ENCODE data around the gene PDE6A. TPM values are rescaled to one million over a fixed set of nuclear protein-coding genes. Genes with fewer than 3 reads are reported as not detected.
"Not testable (repeated sequence)": the region's sequence is repeated elsewhere in the genome, so short reads cannot be mapped to it uniquely, and the experiment has no call there.

Gene PDE6A
- total RNA-seq, 2 donors from 2014 or later: not detected

DNA sequence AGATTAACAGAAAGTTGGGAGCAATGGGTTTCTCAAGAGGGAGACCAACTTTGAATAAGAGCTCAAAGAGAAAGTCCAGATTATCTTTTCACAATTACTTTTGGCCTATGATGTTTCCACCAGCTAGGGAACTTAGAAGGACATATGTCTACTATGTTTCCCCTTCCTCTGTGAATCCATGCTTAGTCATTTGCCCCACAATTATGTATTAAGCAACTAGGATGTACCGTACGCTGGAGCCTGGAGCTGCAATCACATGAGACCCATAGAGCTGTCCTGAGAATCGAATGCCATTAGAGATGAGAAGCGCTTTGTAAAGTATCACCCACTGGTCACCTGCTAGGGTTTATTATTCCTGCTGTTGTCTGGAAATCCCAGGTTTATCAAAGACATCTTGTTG, 78.8 kb downstream of the PDE6A start:
- DNase-seq: no peak
- no peak for ATAC-seq
- intact Hi-C loops (cut with DNase I): no loop called here
- H3K9me3 ChIP-seq: no peaks in the 10 kb centered on the region
- H3K27ac ChIP-seq: no peak overlapping the region
- H3K4me3 ChIP-seq: no peak overlapping the region
- WGBS, 2 donors: 78 to 91% methylated on average over 4 of the region's 4 CpGs
- no peaks in the 10 kb centered on the region for H3K4me1 ChIP-seq
- H3K36me3 ChIP-seq (replicated peaks in 1 of 2; ENCODE audit: insufficient read depth in 1 of 2, low read depth in 2 of 2): no peaks in the 10 kb centered on the region
- H3K27me3 ChIP-seq: no peaks in the 10 kb centered on the region
- no peak for TF ChIP-seq POLR2A (IDR thresholded peaks at IDR 0.05)
- TF ChIP-seq, protein P1, sequence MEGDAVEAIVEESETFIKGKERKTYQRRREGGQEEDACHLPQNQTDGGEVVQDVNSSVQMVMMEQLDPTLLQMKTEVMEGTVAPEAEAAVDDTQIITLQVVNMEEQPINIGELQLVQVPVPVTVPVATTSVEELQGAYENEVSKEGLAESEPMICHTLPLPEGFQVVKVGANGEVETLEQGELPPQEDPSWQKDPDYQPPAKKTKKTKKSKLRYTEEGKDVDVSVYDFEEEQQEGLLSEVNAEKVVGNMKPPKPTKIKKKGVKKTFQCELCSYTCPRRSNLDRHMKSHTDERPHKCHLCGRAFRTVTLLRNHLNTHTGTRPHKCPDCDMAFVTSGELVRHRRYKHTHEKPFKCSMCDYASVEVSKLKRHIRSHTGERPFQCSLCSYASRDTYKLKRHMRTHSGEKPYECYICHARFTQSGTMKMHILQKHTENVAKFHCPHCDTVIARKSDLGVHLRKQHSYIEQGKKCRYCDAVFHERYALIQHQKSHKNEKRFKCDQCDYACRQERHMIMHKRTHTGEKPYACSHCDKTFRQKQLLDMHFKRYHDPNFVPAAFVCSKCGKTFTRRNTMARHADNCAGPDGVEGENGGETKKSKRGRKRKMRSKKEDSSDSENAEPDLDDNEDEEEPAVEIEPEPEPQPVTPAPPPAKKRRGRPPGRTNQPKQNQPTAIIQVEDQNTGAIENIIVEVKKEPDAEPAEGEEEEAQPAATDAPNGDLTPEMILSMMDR (IDR thresholded peaks at IDR 0.05): no peak

DNA sequence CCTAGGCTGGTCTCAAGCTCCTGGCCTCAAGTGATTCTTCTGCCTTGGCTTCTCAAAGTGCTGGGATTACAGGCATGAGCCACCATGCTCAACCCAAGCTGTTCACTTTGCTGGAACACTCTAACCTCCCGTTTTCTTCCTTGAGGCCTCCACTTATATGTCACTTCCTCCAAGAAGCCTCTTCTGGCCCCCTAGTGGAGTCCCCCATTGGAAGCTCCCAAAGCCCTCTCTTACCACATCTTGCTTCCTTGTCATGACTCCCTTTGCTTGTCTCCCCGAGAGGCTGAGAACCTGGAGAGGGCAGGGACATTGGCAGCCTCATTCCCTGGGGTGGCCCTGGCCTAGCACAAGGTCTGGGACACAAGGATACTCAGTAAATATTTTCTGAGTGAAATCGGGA, 80.8 kb downstream of the PDE6A start:
- Histone ChIP-seq H3K36me3 (replicated peaks in 1 of 2; ENCODE audit: insufficient read depth in 1 of 2, low read depth in 2 of 2) (no peaks in the 10 kb centered on the region), H3K27me3 (no peaks in the 10 kb centered on the region), H3K9me3 (no peaks in the 10 kb centered on the region), H3K4me1 (no peaks in the 10 kb centered on the region), H3K27ac (no peak overlapping the region), H3K4me3 (no peak overlapping the region)
- WGBS, 2 donors: 71 to 75% methylated on average over 3 of the region's 3 CpGs
- TF ChIP-seq, protein P1 (IDR thresholded peaks at IDR 0.05): no peak
- TF ChIP-seq POLR2A (IDR thresholded peaks at IDR 0.05): no peak
- intact Hi-C loops (cut with DNase I): no loop called here
- no peak for ATAC-seq
- no peak for DNase-seq

DNA sequence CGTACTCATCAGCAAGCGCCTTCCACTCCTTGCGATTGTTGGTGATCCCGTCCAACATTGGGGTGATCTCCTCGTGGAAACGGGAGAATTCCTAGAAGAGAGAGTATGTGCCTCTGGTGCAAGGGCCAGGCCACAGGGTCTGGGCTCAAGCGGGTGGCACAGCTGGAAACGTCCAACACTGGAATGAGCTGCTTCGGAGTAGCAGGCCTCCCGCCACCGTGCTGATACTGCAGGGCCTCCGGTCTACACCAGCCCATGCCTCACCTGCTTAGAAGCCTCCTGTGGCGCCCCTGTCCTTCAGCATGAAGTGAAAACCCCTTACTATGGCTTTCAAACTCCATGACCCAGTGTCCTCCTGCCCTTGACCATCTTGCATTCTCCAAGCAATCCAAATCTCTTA, 81.4 kb downstream of the PDE6A start:
- Histone ChIP-seq H3K4me1 (no peaks in the 10 kb centered on the region), H3K9me3 (no peaks in the 10 kb centered on the region), H3K27ac (no peak overlapping the region), H3K27me3 (no peaks in the 10 kb centered on the region), H3K4me3 (no peak overlapping the region), H3K36me3 (replicated peaks in 1 of 2; ENCODE audit: insufficient read depth in 1 of 2, low read depth in 2 of 2) (no peaks in the 10 kb centered on the region)
- DNase-seq: no peak
- TF ChIP-seq, protein P1 (IDR thresholded peaks at IDR 0.05): no peak
- TF ChIP-seq POLR2A (IDR thresholded peaks at IDR 0.05): no peak
- intact Hi-C loops (cut with DNase I): no loop called here
- no peak for ATAC-seq
- WGBS, 2 donors: 88 to 92% methylated on average over 13 of the region's 13 CpGs

DNA sequence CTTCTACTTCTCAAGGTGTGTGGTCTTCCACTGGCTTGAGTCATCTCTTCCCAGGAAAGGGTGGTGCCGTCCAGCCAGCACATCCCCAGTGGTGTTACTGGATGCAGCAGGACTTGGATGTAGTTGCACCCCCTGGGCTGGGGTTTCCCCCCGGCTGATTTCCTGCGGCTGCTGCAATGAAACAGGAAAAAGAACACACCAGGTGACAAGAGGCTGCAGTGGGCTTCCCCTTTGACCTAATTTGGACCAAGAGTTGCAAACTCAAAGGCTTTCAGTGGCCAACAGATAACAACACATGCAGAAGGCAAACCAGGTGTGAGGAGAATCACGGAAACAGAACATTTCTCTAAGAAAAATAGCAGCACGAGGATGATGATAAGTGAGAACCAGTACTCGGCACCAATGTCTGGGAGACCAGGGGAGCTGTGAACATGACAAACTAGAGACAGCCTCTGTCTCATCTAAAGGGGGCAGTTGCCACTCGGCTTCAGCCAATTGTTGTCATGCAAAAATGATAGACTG, 83.7 kb downstream of the PDE6A start:
- no peak for DNase-seq
- WGBS, 2 donors: 67 to 83% methylated on average over 7 of the region's 7 CpGs
- Histone ChIP-seq H3K36me3 (replicated peaks in 1 of 2; ENCODE audit: insufficient read depth in 1 of 2, low read depth in 2 of 2) (no peaks in the 10 kb centered on the region), H3K27ac (no peak overlapping the region), H3K4me1 (peaks cover 9% of the 10 kb centered on the region), H3K4me3 (no peak overlapping the region), H3K9me3 (no peaks in the 10 kb centered on the region), H3K27me3 (no peaks in the 10 kb centered on the region)
- TF ChIP-seq POLR2A (IDR thresholded peaks at IDR 0.05): no peak
- TF ChIP-seq, protein P1 (IDR thresholded peaks at IDR 0.05): no peak
- ATAC-seq: no peak
- intact Hi-C loops (cut with DNase I): no loop called here

DNA sequence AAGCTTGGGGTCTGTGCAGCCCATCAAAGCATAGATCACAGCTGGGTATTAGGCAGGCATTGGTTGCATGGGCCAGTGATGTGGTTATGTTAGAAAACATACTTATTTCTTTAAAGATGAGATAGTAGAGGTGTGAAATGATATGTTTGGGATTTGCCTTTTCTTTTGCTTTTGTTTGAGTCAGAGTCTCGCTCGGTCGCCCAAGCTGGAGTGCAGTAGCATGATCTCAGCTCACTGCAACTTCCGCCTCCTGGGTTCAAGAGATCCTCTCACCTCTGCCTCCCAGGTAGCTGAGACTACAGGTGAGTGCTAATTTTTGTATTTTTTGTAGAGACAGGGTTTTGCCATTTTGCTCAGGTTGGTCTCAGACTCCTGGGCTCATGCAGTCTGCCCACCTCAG, 84.8 kb downstream of the PDE6A start:
- intact Hi-C loops (cut with DNase I): no loop called here
- Histone ChIP-seq H3K9me3 (no peaks in the 10 kb centered on the region), H3K4me1 (peaks cover 9% of the 10 kb centered on the region), H3K27me3 (no peaks in the 10 kb centered on the region), H3K4me3 (no peak overlapping the region), H3K27ac (no peak overlapping the region), H3K36me3 (replicated peaks in 1 of 2; ENCODE audit: insufficient read depth in 1 of 2, low read depth in 2 of 2) (no peaks in the 10 kb centered on the region)
- ATAC-seq (no peak), DNase-seq (no peak)
- no peak for TF ChIP-seq POLR2A (IDR thresholded peaks at IDR 0.05)
- TF ChIP-seq, protein P1 (IDR thresholded peaks at IDR 0.05): no peak
- 95 to 100% methylated on average over 4 of the region's 4 CpGs for WGBS, 2 donors

DNA sequence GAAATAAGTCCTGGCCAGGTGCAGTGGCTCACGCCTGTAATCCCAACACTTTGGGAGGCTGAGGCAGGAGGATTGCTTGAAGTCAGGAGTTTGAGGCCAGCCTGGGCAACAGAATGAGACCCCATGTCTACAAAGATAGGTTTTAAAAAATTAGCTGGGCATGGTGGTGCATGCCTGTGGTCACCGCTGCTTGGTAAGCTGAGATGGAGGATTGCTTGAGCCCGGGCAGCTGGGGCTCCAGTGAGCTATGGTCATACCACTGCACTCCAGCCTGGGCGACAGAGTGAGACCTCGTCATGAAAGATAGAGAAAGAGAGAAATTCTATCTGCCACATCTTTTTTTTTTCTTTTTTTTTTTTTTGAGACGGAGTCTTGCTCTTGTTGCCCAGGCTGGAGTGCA, 86.1 kb downstream of the PDE6A start:
- H3K27ac ChIP-seq; H3K4me1 ChIP-seq; intact Hi-C loops (cut with DNase I); H3K9me3 ChIP-seq; DNase-seq; ATAC-seq; H3K36me3 ChIP-seq (replicated peaks in 1 of 2; ENCODE audit: insufficient read depth in 1 of 2, low read depth in 2 of 2); H3K27me3 ChIP-seq; H3K4me3 ChIP-seq: not testable (repeated sequence)
- 92 to 97% methylated on average over 5 to 6 of the region's 6 CpGs for WGBS, 2 donors
